Measurements from ENCODE around the gene EMSY.

GRCh38 chr11:76564364-76564763, 119.5 kb downstream of the EMSY start:
- no peak for TF ChIP-seq CTCF (IDR thresholded peaks at IDR 0.05; ENCODE audit: insufficient read depth, low read depth, low read length)
- TF ChIP-seq EZH2 (IDR thresholded peaks at IDR 0.05; ENCODE audit: insufficient read depth, low read length), result no peak
